Brain pericyte (primary cell): ENCODE results near the gene CNNM3.

Experiments used
- DNase-seq: peaks from one replicate; pipeline ENCODE4 v3.0.0-alpha.2; 2012; ENCODE audit warnings: low read depth, low spot score

Gene CNNM3

DNA sequence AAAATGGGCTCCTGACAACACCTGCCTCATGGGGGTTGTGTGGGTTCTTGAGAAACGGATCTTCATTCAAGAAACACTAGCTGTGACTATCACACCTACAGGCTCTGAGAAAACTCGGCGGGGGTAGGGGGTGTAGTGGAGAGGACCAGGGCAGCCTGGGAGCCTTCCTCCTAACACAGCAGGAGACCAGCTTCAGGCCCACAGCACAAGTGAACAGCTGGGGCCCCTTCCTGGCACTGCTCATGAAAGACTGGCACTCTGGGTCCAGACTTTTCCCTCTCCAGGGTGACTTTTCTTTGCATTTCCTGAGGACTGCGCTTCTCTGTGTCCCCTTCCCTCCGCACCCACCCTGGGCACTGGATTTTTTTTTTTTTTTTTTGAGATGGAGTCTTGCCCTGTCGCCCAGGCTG lies 61.0 kb downstream of the CNNM3 start:
- DNase-seq, result no peak

DNA sequence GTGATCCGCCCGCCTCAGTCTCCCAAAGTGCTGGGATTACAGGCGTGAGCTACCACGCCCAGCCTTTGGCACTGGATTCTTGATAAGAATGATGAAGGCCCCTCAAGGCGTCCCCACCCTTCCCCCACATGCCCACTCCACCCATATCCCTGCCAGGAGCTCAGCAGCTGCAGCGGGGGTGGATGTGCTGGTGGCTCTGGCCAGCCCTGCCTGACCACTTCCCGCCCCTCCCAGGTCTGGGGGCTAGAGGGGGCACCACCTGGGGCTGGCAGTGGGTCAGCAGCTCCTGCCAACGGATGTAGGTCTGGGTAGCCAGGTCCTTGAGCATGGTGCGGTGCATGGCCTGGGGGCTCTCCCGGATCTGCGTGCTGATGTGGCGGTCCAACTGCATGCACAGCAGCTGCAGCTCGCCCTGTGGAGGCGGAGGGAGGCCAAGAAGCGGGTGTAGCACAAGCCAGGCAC lies 61.6 kb downstream of the CNNM3 start:
- no peak for DNase-seq

DNA sequence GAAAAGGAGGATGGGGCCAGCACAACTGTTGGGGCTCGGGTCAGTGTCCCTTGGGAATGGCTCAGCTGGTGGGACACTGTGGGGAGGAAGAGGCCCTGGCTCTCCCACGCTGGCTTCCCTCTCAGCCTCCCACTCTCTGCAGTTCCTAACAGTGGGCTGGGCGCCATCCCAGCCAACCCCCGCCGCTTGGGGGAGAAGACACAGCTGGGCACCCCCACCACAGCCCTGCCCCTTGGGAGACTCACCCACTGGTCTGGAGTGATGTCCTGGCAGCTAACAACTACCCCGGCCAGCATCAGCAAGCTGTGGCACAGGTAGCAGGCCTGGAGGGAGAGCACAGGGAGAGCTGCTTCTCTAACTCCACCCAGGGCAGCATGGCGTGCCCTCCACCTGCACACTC lies 62.1 kb downstream of the CNNM3 start:
- no peak for DNase-seq

DNA sequence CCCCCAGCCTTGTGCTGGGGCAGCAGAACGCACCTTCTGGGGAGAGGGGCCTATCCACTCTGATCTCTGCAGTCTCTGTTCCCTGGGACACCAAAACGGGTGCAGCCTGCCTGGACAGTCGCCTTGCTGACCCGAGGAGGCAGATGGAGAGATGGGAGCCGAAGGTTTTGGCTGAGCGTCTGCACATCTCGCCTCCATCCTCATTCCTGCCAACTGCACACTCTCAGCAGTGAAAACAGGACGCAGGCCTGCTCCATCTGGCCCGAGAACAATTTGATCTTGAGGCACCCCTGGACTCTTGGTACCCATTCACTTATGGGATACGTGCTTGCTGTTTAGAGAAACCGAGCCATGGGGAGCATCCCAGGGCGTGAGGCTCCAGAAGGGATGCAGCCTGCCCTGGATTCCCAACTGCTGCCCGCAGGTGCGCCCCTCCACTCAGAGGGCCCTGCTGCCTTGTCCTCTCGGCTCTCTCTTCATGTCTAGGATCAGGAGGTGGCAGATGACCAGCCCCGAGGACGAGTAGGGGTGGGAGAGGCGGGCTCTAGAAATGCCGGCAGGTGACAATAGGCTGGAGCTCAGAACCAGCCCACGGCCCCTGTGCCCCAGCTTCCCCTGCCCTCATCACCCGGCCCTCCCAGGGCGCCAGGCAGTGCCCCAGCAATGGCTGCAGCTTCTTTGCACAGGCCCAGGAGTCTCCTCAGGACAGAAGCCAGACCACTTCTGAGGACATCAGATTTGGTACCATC lies 62.9 kb downstream of the CNNM3 start:
- DNase-seq, result no peak

DNA sequence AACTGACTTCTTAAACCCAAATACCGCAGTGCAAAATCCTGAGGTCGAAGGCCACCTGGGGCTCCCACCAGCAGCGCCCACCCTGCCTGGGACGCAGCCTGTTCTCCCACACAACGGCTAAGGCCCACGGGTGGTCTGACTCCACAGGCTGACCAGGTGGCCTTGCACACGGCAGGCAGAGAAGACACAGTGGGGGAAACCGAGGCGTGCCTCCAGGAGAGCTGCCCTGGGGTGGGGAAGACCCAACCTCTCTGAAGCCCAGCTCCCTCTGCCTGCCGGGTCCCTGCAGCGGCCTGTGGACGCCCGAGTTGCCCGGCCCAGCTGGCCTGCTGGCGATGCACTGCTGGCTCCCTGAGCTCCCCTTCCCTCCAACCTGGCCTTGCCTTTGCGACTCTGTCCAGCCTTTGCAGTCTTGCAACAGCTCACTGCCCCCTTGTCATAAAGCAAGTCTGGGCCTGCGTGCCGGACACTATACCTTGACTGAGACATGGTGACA lies 63.5 kb downstream of the CNNM3 start:
- DNase-seq, result no peak

DNA sequence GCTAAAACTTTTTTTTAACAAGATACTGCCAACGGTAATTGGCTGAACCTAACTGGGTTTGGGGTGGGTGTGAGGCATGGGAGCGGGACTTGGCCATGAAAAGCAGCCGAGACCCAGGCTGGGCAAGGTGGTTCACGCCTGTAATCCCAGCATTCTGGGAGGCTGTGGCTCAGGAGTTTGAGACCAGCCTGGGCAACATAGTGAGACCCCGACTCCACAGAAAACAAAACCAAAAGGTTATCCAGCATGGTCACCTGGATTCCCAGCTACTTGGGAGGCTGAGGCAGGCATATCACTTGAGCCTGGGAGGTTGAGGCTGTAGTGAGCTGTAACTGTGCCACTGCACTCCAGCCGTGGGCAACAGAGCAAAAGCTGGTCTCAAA lies 64.8 kb downstream of the CNNM3 start:
- DNase-seq, result no peak

DNA sequence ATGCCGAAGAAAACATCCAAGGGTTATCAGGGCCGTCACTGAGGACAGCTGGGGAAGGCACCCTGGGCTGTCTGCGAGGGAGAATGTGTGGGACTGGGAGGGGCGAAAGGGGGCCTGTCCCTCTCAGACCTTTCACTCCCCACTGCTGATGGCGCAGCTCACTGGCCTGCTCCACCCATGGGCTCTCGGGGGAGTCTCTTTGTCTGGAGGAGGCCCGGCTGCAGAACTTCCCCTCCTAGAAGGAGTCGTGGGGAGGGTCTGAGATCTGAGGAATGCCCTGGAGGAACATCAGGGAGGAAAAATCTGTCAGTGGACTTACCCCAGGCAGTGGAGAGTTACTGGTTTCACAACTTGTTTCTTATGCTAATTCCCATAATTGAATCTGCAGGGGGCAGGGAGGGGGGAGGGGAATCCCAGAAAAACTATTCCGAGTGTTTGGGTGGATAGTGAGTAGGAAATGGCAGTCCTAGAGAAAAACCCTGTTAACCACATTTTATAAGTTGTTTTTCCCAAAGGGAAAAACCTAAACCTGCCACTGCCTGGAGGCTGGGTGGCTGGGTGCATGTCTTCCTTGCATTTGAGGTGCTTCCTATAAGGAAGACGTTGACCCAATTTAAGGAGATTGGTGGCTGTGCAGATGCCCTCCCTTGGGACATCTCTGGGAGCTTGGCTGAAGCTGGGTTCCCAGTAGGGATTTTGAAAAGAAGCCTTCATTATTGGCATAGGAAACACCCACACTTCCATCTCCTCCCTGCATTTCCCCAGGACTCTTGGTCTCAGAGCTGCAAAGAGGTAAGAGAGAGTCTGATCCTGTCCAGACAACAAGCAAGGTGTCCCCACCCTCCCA lies 65.5 kb downstream of the CNNM3 start:
- DNase-seq, result no peak

DNA sequence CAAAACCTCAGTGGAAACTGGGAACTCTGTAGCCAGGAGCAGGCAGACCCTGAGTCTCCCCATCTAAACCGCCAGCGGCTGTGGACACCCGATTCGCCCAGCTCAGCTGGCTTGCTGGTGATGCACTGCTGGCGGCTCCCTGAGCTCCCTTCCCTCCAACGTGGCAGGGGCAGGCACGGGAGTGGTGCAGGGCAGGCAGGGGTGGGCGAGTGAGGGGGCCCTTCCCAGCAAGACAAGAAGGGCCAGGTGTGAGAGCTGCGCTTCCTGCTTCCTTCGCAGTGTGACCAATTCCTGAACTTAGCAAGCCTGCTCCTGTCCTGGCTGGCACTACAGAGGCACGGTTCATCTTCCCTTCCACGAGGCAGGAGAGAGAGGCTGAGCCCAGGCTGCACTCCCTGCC lies 66.2 kb downstream of the CNNM3 start:
- DNase-seq, result no peak

DNA sequence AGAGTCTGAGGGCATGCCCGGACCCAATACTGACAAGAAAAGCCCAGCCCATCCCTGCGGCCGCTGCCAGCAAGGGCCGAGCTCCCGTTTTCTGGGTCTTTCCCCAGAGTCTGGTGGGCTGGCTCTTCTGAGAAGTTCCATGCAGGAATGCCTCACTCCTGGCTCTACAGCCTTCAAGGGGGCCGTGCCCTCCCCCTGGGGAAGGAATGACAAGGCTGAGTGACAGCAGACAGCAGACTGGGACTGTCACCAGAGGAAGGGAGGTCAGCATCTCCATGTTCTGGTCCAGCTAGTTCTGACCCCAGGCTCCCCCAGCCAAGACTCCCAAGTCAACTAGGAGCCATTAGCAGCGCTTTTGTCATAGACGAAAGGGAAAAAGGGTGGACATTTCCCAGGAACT lies 66.8 kb downstream of the CNNM3 start:
- DNase-seq, result no peak

DNA sequence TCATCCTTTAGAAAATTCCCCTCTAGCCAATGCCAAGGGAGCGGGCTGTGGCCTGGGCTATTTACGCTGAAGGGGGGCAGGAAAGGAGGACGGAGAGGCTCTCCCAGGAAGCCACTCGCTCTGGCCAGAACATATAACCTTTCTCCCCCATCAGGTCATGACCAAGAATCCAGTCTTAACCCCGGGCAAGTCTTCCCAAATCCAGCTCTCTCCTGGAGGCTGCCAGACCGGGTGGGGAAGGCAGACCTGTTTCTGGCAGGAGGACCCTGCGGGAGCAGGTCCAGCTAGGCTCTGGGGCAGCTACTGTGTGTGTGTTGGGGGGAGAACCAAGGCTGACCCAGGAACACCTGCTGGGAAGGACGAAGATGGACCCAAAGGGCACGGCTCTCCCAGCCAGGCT lies 67.2 kb downstream of the CNNM3 start:
- no peak for DNase-seq
